IMR-90 (cell line): ENCODE measurements around the gene NTRK2. TPM values are rescaled to one million over a fixed set of nuclear protein-coding genes. Genes with fewer than 3 reads are reported as not detected.

Source experiments
- ATAC-seq: fragments of 200-7000 bp; cut with Tn5 transposase; 2 replicates; pipeline ENCODE4 v1.9.1; 2020; ENCODE audit warnings: low read depth, mild to moderate bottlenecking, moderate library complexity
- BruUV-seq: library from RNA; stranded (reverse); fragments of 400-500 nt; replicated peaks from 2 replicates; lab custom pipeline; 2021; lab: Mats Ljungman, UMichigan
- CTCF ChIA-PET: fragments of 300-600 bp; formaldehyde crosslinking; extraction: SDS; loops from one replicate; lab custom pipeline; 2021; ENCODE audit warnings: antibody characterized with exemption; lab: Yijun Ruan, JAX
- POLR2A ChIA-PET: fragments of 300-600 bp; sonication (Branson Sonifier 250); formaldehyde crosslinking; loops from one replicate; lab custom pipeline; 2022; ENCODE audit warnings: antibody characterized with exemption; ENCODE audit not compliant: unreplicated experiment; lab: Charles Lee
- DNase-seq: peaks from one replicate; pipeline ENCODE4 v3.0.0; 2013
- H2AFZ ChIP-seq: replicated peaks from 2 replicates; pipeline ENCODE3; 2013; ENCODE audit warnings: low read length, mild to moderate bottlenecking; ENCODE audit not compliant: poor library complexity
- H2AK5ac ChIP-seq: 2 replicates; pipeline ENCODE4 v1.6.1; 2013; ENCODE audit warnings: low read depth, low read length, inconsistent platforms
- H2AK9ac ChIP-seq: replicated peaks from 2 replicates; pipeline ENCODE3; 2013; ENCODE audit warnings: mild to moderate bottlenecking, low read depth, low read length, moderate library complexity; ENCODE audit not compliant: poor library complexity
- H2BK120ac ChIP-seq: 2 replicates; pipeline ENCODE4 v1.6.1; 2013; ENCODE audit warnings: low read depth, low read length, inconsistent platforms
- H2BK15ac ChIP-seq: 3 replicates; pipeline ENCODE4 v1.6.1; 2013; ENCODE audit warnings: low read depth, low read length, inconsistent platforms
- H2BK20ac ChIP-seq: 2 replicates; pipeline ENCODE4 v1.6.1; 2013; ENCODE audit warnings: low read depth, mild to moderate bottlenecking, inconsistent platforms, low read length, moderate library complexity
- H2BK5ac ChIP-seq: 2 replicates; pipeline ENCODE4 v1.6.1; 2013; ENCODE audit warnings: mild to moderate bottlenecking, low read depth, low read length, inconsistent platforms; ENCODE audit not compliant: poor library complexity, severe bottlenecking
- H3K14ac ChIP-seq: replicated peaks from 2 replicates; pipeline ENCODE4 v1.6.1; 2013; ENCODE audit warnings: low read depth, low read length, inconsistent platforms
- H3K18ac ChIP-seq: 2 replicates; pipeline ENCODE4 v1.6.1; 2013; ENCODE audit warnings: low read depth, low read length, control low read depth
- H3K23ac ChIP-seq: 2 replicates; pipeline ENCODE4 v1.6.1; 2013; ENCODE audit warnings: low read depth, low read length, inconsistent platforms
- H3K27ac ChIP-seq: 2 replicates; pipeline ENCODE4 v1.5.1; 2013; ENCODE audit warnings: mild to moderate bottlenecking, control low read depth, low read length; ENCODE audit not compliant: insufficient read depth
- H3K27me3 ChIP-seq: 2 replicates; pipeline ENCODE4 v1.6.1; 2013; ENCODE audit warnings: low read length; ENCODE audit not compliant: control insufficient read depth, insufficient read depth
- H3K36me3 ChIP-seq: 2 replicates; pipeline ENCODE4 v1.6.1; 2013; ENCODE audit warnings: low read length, mixed read lengths; ENCODE audit not compliant: control insufficient read depth, insufficient read depth
- H3K4ac ChIP-seq: 2 replicates; pipeline ENCODE4 v1.6.1; 2013; ENCODE audit warnings: low read depth, low read length, inconsistent platforms
- H3K4me1 ChIP-seq: 2 replicates; pipeline ENCODE4 v1.6.1; 2013; ENCODE audit warnings: low read length, mixed read lengths; ENCODE audit not compliant: control insufficient read depth, insufficient read depth
- H3K4me2 ChIP-seq: 2 replicates; pipeline ENCODE4 v1.6.1; 2013; ENCODE audit warnings: low read depth, mild to moderate bottlenecking, control low read depth, low read length, moderate library complexity
- H3K4me3 ChIP-seq: 2 replicates; pipeline ENCODE4 v1.5.1; 2013; ENCODE audit warnings: low read depth, mild to moderate bottlenecking, control low read depth, low read length, moderate library complexity; ENCODE audit not compliant: insufficient read depth
- H3K56ac ChIP-seq: 2 replicates; pipeline ENCODE4 v1.6.1; 2013; ENCODE audit warnings: low read length, inconsistent platforms; ENCODE audit not compliant: insufficient read depth; ENCODE audit errors: extremely low read depth
- H3K79me1 ChIP-seq, 2 experiments: 2 replicates each; pipeline ENCODE4 v1.6.1; 2013; ENCODE audit warnings: low read length in 2 of 2, inconsistent platforms in 1 of 2, low read depth in 1 of 2
- H3K9ac ChIP-seq: 2 replicates; pipeline ENCODE4 v1.6.1; 2013; ENCODE audit warnings: low read depth, low read length, control low read depth
- H3K9me1 ChIP-seq: 2 replicates; pipeline ENCODE4 v1.6.1; 2013; ENCODE audit warnings: low read length, inconsistent platforms; ENCODE audit not compliant: insufficient read depth
- H3K9me3 ChIP-seq: 2 replicates; pipeline ENCODE4 v1.6.1; 2013; ENCODE audit warnings: low read length; ENCODE audit not compliant: control insufficient read depth, insufficient read depth
- H4K20me1 ChIP-seq: 2 replicates; pipeline ENCODE4 v1.6.1; 2013; ENCODE audit warnings: low read length, inconsistent platforms; ENCODE audit not compliant: insufficient read depth
- H4K5ac ChIP-seq: 2 replicates; pipeline ENCODE4 v1.6.1; 2013; ENCODE audit warnings: mild to moderate bottlenecking, low read depth, low read length, control low read depth
- H4K8ac ChIP-seq, 2 experiments: 2 replicates each; pipeline ENCODE4 v1.6.1; 2013; ENCODE audit warnings: low read depth in 2 of 2, low read length in 2 of 2, control low read depth in 1 of 2, inconsistent platforms in 1 of 2
- H4K91ac ChIP-seq: 2 replicates; pipeline ENCODE4 v1.6.1; 2013; ENCODE audit warnings: low read depth, low read length, inconsistent platforms; ENCODE audit not compliant: insufficient read depth
- BHLHE40 ChIP-seq: fragments of 150-350 bp; IDR thresholded peaks from 2 replicates; pipeline ENCODE4 v1.6.1; 2016; ENCODE audit warnings: mild to moderate bottlenecking, low read depth, low read length
- CEBPB ChIP-seq: IDR thresholded peaks from 2 replicates; pipeline ENCODE4 v1.6.1; 2012; ENCODE audit warnings: low read depth, low read length, improper control_type of control experiment
- CHD1 ChIP-seq: IDR thresholded peaks from 2 replicates; pipeline ENCODE4 v1.6.1; 2012; ENCODE audit warnings: low read depth, low read length, improper control_type of control experiment
- CTCF ChIP-seq: conservative IDR thresholded peaks from 2 replicates; pipeline ENCODE4 v1.5.1; 2012; ENCODE audit warnings: mild to moderate bottlenecking, low read depth, low read length, improper control_type of control experiment
- ELK1 ChIP-seq: fragments of 150-350 bp; IDR thresholded peaks from 2 replicates; pipeline ENCODE4 v1.6.1; 2016; ENCODE audit warnings: low read depth, mild to moderate bottlenecking, low read length, moderate library complexity, borderline replicate concordance
- FOS ChIP-seq: fragments of 150-350 bp; IDR thresholded peaks from 2 replicates; pipeline ENCODE4 v1.6.1; 2016; ENCODE audit warnings: low read depth, low read length
- MAFK ChIP-seq: IDR thresholded peaks from 2 replicates; pipeline ENCODE4 v1.6.1; 2012; ENCODE audit warnings: low read depth, low read length, improper control_type of control experiment
- MAZ ChIP-seq: IDR thresholded peaks from 2 replicates; pipeline ENCODE4 v1.6.1; 2012; ENCODE audit warnings: low read depth, mild to moderate bottlenecking, low read length, improper control_type of control experiment, moderate library complexity, borderline replicate concordance
- MXI1 ChIP-seq: IDR thresholded peaks from 2 replicates; pipeline ENCODE4 v1.6.1; 2012; ENCODE audit warnings: low read depth, mild to moderate bottlenecking, low read length, moderate library complexity, borderline replicate concordance
- NFE2L2 ChIP-seq: fragments of 150-350 bp; IDR thresholded peaks from 2 replicates; pipeline ENCODE4 v1.6.1; 2016; ENCODE audit warnings: low read depth, mild to moderate bottlenecking, low read length
- POLR2A ChIP-seq: IDR thresholded peaks from 2 replicates; pipeline ENCODE4 v1.6.1; 2012; ENCODE audit warnings: mild to moderate bottlenecking, low read depth, low read length
- RAD21 ChIP-seq: IDR thresholded peaks from 2 replicates; pipeline ENCODE4 v1.6.1; 2012; ENCODE audit warnings: low read length, improper control_type of control experiment
- RCOR1 ChIP-seq: IDR thresholded peaks from 2 replicates; pipeline ENCODE4 v1.6.1; 2012; ENCODE audit warnings: mild to moderate bottlenecking, low read length, improper control_type of control experiment; ENCODE audit not compliant: insufficient replicate concordance
- RFX5 ChIP-seq: IDR thresholded peaks from 2 replicates; pipeline ENCODE4 v1.8.0; 2012; ENCODE audit warnings: low read depth, mild to moderate bottlenecking, low read length, moderate library complexity
- SMC3 ChIP-seq: fragments of 150-350 bp; IDR thresholded peaks from 2 replicates; pipeline ENCODE4 v1.6.1; 2016; ENCODE audit warnings: low read depth, mild to moderate bottlenecking, antibody characterized with exemption, low read length, moderate library complexity
- WGBS, 2 experiments: methylation state at CpG; one replicate each; pipeline versions ENCODE4 v1.1.5 to v1.1.7; 2013; ENCODE audit warnings: missing lambda C conversion rate in 2 of 2; ENCODE audit not compliant: insufficient read length in 1 of 2; ENCODE audit errors: extremely low coverage in 2 of 2; 5-methylcytosine and 5-hydroxymethylcytosine counted together
- dilution Hi-C: fragments of 300-500 bp; cut with HindIII; formaldehyde crosslinking; loops from one replicate; pipeline ENCODE4 v1.14.3; 2018; ENCODE audit warnings: low sequenced_read_pairs; ENCODE audit not compliant: unreplicated experiment
- in situ Hi-C: fragments of 300-500 bp; cut with MboI; formaldehyde crosslinking; loops from 3 replicates; pipeline ENCODE4 v1.14.3; 2019; ENCODE audit warnings: low sequenced_read_pairs, inconsistent platforms, mixed read lengths
- intact Hi-C: fragments of 100-400 bp; cut with micrococcal nuclease; formaldehyde crosslinking; loops from 2 replicates; pipeline ENCODE4 v1.10.0; 2022
- polyA plus RNA-seq, 3 experiments: library from polyadenylated mRNA; depleted of rRNA; stranded (reverse); fragments of >200 nt; gene quantifications; 2 replicates each; pipeline ENCODE4 v1.2.3, GENCODE V29; 2012; ENCODE audit warnings: low replicate concordance in 1 of 3
- total RNA-seq: library from RNA; depleted of rRNA; stranded (reverse); fragments of >200 nt; gene quantifications from 2 replicates; pipeline ENCODE4 v1.2.3, GENCODE V29; 2012
- TF ChIP-seq, protein P1 (sequence below): fragments of 150-350 bp; IDR thresholded peaks from 2 replicates; pipeline ENCODE4 v1.6.1; 2017; ENCODE audit warnings: mild to moderate bottlenecking, antibody characterized with exemption, low read length, low read depth

The NTRK2 gene
- total and polyA plus RNA-seq, 2 of the 4 experiments (the other 2 are of a cell fraction): under 0.01 to 0.02 TPM

DNA sequence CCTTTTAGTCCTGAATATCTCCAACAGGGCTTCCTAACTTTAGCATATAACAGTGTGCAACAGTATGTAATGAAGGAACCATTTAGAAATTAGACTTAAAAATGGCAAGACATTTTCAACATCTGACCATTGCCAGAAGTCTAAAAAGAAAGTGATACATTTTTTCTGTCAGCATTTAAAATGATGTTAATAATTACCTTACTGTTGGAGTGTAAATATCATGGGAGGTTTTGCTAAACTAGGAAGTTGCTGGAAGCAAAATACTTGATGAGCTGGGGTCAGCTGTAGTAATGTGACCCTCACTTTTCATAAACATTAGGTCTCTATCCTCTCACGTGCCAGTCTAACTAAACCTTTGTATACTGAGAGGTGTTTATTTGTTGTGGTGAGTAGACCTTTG is 68.8 kb downstream of the NTRK2 start:
- TF ChIP-seq RCOR1 (no peak), MAZ (no peak), RAD21 (no peak), POLR2A (no peak), CTCF (no peak), SMC3 (no peak), FOS (no peak), CHD1 (no peak), BHLHE40 (no peak), MAFK (no peak), CEBPB (no peak), ELK1 (no peak), RFX5 (no peak), MXI1 (no peak), NFE2L2 (no peak)
- TF ChIP-seq, protein P1, sequence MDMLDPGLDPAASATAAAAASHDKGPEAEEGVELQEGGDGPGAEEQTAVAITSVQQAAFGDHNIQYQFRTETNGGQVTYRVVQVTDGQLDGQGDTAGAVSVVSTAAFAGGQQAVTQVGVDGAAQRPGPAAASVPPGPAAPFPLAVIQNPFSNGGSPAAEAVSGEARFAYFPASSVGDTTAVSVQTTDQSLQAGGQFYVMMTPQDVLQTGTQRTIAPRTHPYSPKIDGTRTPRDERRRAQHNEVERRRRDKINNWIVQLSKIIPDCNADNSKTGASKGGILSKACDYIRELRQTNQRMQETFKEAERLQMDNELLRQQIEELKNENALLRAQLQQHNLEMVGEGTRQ: no peak
- Histone ChIP-seq H2AK5ac (no peak overlapping the region), H4K20me1 (no peaks in the 10 kb centered on the region), H3K27ac (no peak overlapping the region), H4K91ac (no peak overlapping the region), H3K27me3 (no peaks in the 10 kb centered on the region), H4K5ac (no peak overlapping the region), H3K4me2 (no peak overlapping the region), H3K4ac (no peak overlapping the region), H3K4me1 (no peaks in the 10 kb centered on the region), H4K8ac (no peak overlapping the region), H3K14ac (no peak overlapping the region), H2AK9ac (no peak overlapping the region), H3K9me1 (no peaks in the 10 kb centered on the region), H3K23ac (no peak overlapping the region), H3K4me3 (no peak overlapping the region), H3K18ac (no peak overlapping the region), H2AFZ (no peak overlapping the region), H3K36me3 (no peaks in the 10 kb centered on the region), H2BK20ac (no peak overlapping the region), H3K79me1 (no peaks in the 10 kb centered on the region), H3K9me3 (peaks cover 5% of the 10 kb centered on the region), H3K56ac (no peak overlapping the region), H3K9ac (no peak overlapping the region), H2BK15ac (no peak overlapping the region), H2BK120ac (no peak overlapping the region), H2BK5ac (no peak overlapping the region)
- WGBS, 2 experiments: no CpG with 5 or more reads among the region's 1 CpG
- BruUV-seq: no TSS peak
- ATAC-seq (no peak), DNase-seq (no peak)
- dilution Hi-C loops (no loop called here), intact Hi-C loops (no loop called here), in situ Hi-C loops (no loop called here)
- POLR2A ChIA-PET: no interaction called here
- CTCF ChIA-PET: no interaction called here
